HepG2 (cell line): Measurements from ENCODE around the gene BPHL. TPM values are rescaled to one million over a fixed set of nuclear protein-coding genes. Genes with fewer than 3 reads are reported as not detected.

Experiments used
- ATAC-seq: fragments of 200-7000 bp; cut with Tn5 transposase; 3 replicates; pipeline ENCODE4 v1.9.1; 2020; ENCODE audit warnings: mild to moderate bottlenecking, moderate library complexity
- BruUV-seq: library from RNA; stranded (reverse); fragments of 400-500 nt; replicated peaks from 2 replicates; lab custom pipeline; 2021; lab: Mats Ljungman, UMichigan
- CTCF ChIA-PET: fragments of 300-600 bp; formaldehyde crosslinking; extraction: SDS; loops from one replicate; lab custom pipeline; 2021; ENCODE audit warnings: low total read pairs, inconsistent platforms, low intra/inter-chr PET ratio; lab: Yijun Ruan, JAX
- POLR2A ChIA-PET: fragments of 350-600 bp; sonication (Branson Sonifier 250); formaldehyde crosslinking; loops from one replicate; lab custom pipeline; 2020; ENCODE audit warnings: antibody characterized with exemption, inconsistent platforms; lab: Yijun Ruan, JAX
- DNase-seq: peaks from one replicate; pipeline ENCODE4 v3.0.0-alpha.2; 2015; ENCODE audit warnings: low spot score
- FAIRE-seq: peaks from 3 replicates; lab custom pipeline; 2011; peaks lifted over from hg19 to GRCh38; lab: Jason Lieb, UNC
- H2AFZ ChIP-seq: one replicate; pipeline ENCODE4 v1.6.1; 2011; ENCODE audit warnings: low read length, inconsistent platforms
- H3K27ac ChIP-seq: fragments of 300-600 bp; 3 replicates; pipeline ENCODE4 v1.8.0; 2011; ENCODE audit warnings: mixed run types, mild to moderate bottlenecking, mixed read lengths, low read length, inconsistent platforms; ENCODE audit not compliant: insufficient read depth; ENCODE audit errors: extremely low read length
- H3K27me3 ChIP-seq, 2 experiments: fragments of 200-600 bp in 1 of 2; 2 replicates in 1 of 2; 3 replicates in 1 of 2; pipeline versions ENCODE4 v1.6.0 to v1.8.0; 2011; ENCODE audit warnings: low read length in 2 of 2, mild to moderate bottlenecking in 2 of 2, moderate library complexity in 2 of 2, inconsistent platforms in 1 of 2; ENCODE audit not compliant: insufficient read depth in 2 of 2, control insufficient read depth in 1 of 2
- H3K36me3 ChIP-seq, 2 experiments: fragments of 200-600 bp in 1 of 2; replicated peaks in 1 of 2; 2 replicates in 1 of 2; 3 replicates in 1 of 2; pipeline versions ENCODE4 v1.5.1 to v1.8.0; 2011; ENCODE audit warnings: low read length in 2 of 2, inconsistent platforms in 1 of 2; ENCODE audit not compliant: insufficient read depth in 2 of 2, control insufficient read depth in 1 of 2
- H3K4me1 ChIP-seq: 2 replicates; pipeline ENCODE4 v1.5.1; 2012; ENCODE audit warnings: low read length, inconsistent platforms; ENCODE audit not compliant: insufficient read depth
- H3K4me2 ChIP-seq: 2 replicates; pipeline ENCODE4 v1.6.0; 2011; ENCODE audit warnings: low read depth, low read length, inconsistent platforms
- H3K4me3 ChIP-seq, 3 experiments: fragments of 200-600 bp in 1 of 3; sonication (generic), shearing (Covaris generic) in 1 of 3; replicated peaks in 1 of 3; 2 replicates each; pipeline ENCODE4 v1.5.1; 2011 to 2016; ENCODE audit warnings: low read length in 3 of 3, inconsistent platforms in 2 of 3, low read depth in 2 of 3, mild to moderate bottlenecking in 2 of 3, control low read depth in 1 of 3, mixed read lengths in 1 of 3; ENCODE audit not compliant: insufficient read depth in 1 of 3
- H3K79me2 ChIP-seq: one replicate; pipeline ENCODE4 v1.6.1; 2011; ENCODE audit warnings: low read length, inconsistent platforms; ENCODE audit not compliant: insufficient read depth
- H3K9ac ChIP-seq: 2 replicates; pipeline ENCODE4 v1.6.0; 2011; ENCODE audit warnings: mild to moderate bottlenecking, low read depth, low read length, inconsistent platforms; ENCODE audit not compliant: insufficient read depth
- H3K9me3 ChIP-seq: 2 replicates; pipeline ENCODE4 v1.5.1; 2012; ENCODE audit warnings: mild to moderate bottlenecking, low read length
- H4K20me1 ChIP-seq: 2 replicates; pipeline ENCODE4 v1.6.0; 2011; ENCODE audit warnings: inconsistent platforms, mild to moderate bottlenecking, low read length, moderate library complexity; ENCODE audit not compliant: insufficient read depth
- EP300 ChIP-seq, 3 experiments: sonication (generic) in 1 of 3; formaldehyde crosslinking in 1 of 3; IDR thresholded peaks; 2 replicates each; pipeline versions ENCODE4 v1.5.1 to v1.6.1; 2011 to 2020; ENCODE audit warnings: low read depth in 2 of 3, low read length in 2 of 3, borderline replicate concordance in 1 of 3, improper control_type of control experiment in 1 of 3, mild to moderate bottlenecking in 1 of 3, missing genetic modification reagents in 1 of 3, moderate library complexity in 1 of 3
- IRX3 ChIP-seq: sonication (generic); formaldehyde crosslinking; IDR thresholded peaks from 2 replicates; pipeline ENCODE4 v1.8.1; 2023; ENCODE audit warnings: mild to moderate bottlenecking, low read depth, missing genetic modification reagents, borderline replicate concordance
- KLF13 ChIP-seq: sonication (generic); formaldehyde crosslinking; IDR thresholded peaks from 2 replicates; pipeline ENCODE4 v1.4.0; 2020; ENCODE audit warnings: mild to moderate bottlenecking, missing genetic modification reagents
- NAIF1 ChIP-seq: sonication (generic); formaldehyde crosslinking; IDR thresholded peaks from 2 replicates; pipeline ENCODE4 v1.5.0; 2020; ENCODE audit warnings: mild to moderate bottlenecking, missing genetic modification reagents, borderline replicate concordance
- NCOA5 ChIP-seq: sonication (generic); formaldehyde crosslinking; IDR thresholded peaks from 2 replicates; pipeline ENCODE4 v1.4.0; 2020; ENCODE audit warnings: missing genetic modification reagents
- NR1H2 ChIP-seq: sonication (generic); formaldehyde crosslinking; IDR thresholded peaks from 2 replicates; pipeline ENCODE4 v1.8.1; 2022; ENCODE audit warnings: low read depth, missing genetic modification reagents, borderline replicate concordance
- NR2F2 ChIP-seq: IDR thresholded peaks from 2 replicates; pipeline ENCODE4 v1.6.1; 2012; ENCODE audit warnings: low read depth, inconsistent platforms, borderline replicate concordance
- RNF219 ChIP-seq: sonication (generic); formaldehyde crosslinking; IDR thresholded peaks from 2 replicates; pipeline ENCODE4 v1.5.0; 2020; ENCODE audit warnings: mild to moderate bottlenecking, missing genetic modification reagents
- SAFB2 ChIP-seq: sonication (generic); formaldehyde crosslinking; IDR thresholded peaks from 2 replicates; pipeline ENCODE4 v1.5.1; 2020; ENCODE audit warnings: missing genetic modification reagents, low read depth, mild to moderate bottlenecking, borderline replicate concordance
- TBP ChIP-seq: sonication (generic); formaldehyde crosslinking; IDR thresholded peaks from 2 replicates; pipeline ENCODE4 v1.5.0; 2020; ENCODE audit warnings: missing genetic modification reagents
- THAP7 ChIP-seq: sonication (generic); formaldehyde crosslinking; IDR thresholded peaks from 2 replicates; pipeline ENCODE4 v1.8.1; 2023; ENCODE audit warnings: mild to moderate bottlenecking, missing genetic modification reagents
- ZBTB44 ChIP-seq: sonication (generic); formaldehyde crosslinking; IDR thresholded peaks from 2 replicates; pipeline ENCODE4 v1.4.0; 2020; ENCODE audit warnings: missing genetic modification reagents
- ZNF124 ChIP-seq: sonication (generic); formaldehyde crosslinking; IDR thresholded peaks from 2 replicates; pipeline ENCODE4 v1.4.0; 2020; ENCODE audit warnings: missing genetic modification reagents
- ZNF251 ChIP-seq: sonication (generic); formaldehyde crosslinking; IDR thresholded peaks from 2 replicates; pipeline ENCODE4 v1.9.0; 2021; ENCODE audit warnings: mild to moderate bottlenecking, missing genetic modification reagents
- ZNF451 ChIP-seq: sonication (generic); formaldehyde crosslinking; IDR thresholded peaks from 2 replicates; pipeline ENCODE4 v1.5.0; 2020; ENCODE audit warnings: mild to moderate bottlenecking, missing genetic modification reagents
- ZNF720 ChIP-seq: sonication (generic); formaldehyde crosslinking; IDR thresholded peaks from 2 replicates; pipeline ENCODE4 v1.4.0; 2020; ENCODE audit warnings: missing genetic modification reagents
- ZNF891 ChIP-seq: sonication (generic); formaldehyde crosslinking; IDR thresholded peaks from 2 replicates; pipeline ENCODE4 v1.5.0; 2020; ENCODE audit warnings: mild to moderate bottlenecking, missing genetic modification reagents
- WGBS: methylation state at CpG from one replicate; pipeline ENCODE4 v1.1.6; 2017; ENCODE audit warnings: low lambda C conversion rate; 5-methylcytosine and 5-hydroxymethylcytosine counted together
- in situ Hi-C: cut with HindIII; loops from 2 replicates; pipeline ENCODE4 v1.10.0; 2017; ENCODE audit warnings: low pct_unique_long_range_greater_than_20kb; ENCODE audit not compliant: extremely low pct_ligation_motif_present
- intact Hi-C: fragments of 100-400 bp; cut with micrococcal nuclease; formaldehyde crosslinking; loops from one replicate; pipeline ENCODE4 v1.10.0; 2022; ENCODE audit not compliant: unreplicated experiment
- polyA plus RNA-seq, 8 experiments: library from polyadenylated mRNA; depleted of rRNA in 3 of 8; stranded (reverse) in 7 of 8; unstranded in 1 of 8; fragments of >200 nt; fragmentation: Illumina TruSeq in 4 of 8; extraction: Trizol in 4 of 8; gene quantifications; 2 replicates each; pipeline versions ENCODE4 v1.2.1 to v1.2.3, GENCODE V29; 2011 to 2016; ENCODE audit warnings: low read depth in 4 of 8, missing spikeins in 1 of 8, mixed read lengths in 1 of 8; ENCODE audit not compliant: insufficient read depth in 1 of 8
- total RNA-seq, 5 experiments: library from RNA; depleted of rRNA; stranded (reverse); fragments of >200 nt; fragmentation: Illumina TruSeq; extraction: Trizol; gene quantifications; 2 replicates each; pipeline ENCODE4 v1.2.3, GENCODE V29; 2016; ENCODE audit warnings: low read depth in 1 of 5
- TF ChIP-seq, protein P1 (sequence below): sonication (generic); formaldehyde crosslinking; IDR thresholded peaks from 2 replicates; pipeline ENCODE4 v1.4.0; 2020; ENCODE audit warnings: mild to moderate bottlenecking, missing genetic modification reagents

The BPHL gene
- total and polyA plus RNA-seq, 2 of the 13 experiments (the other 11 are each of a cell fraction or from before 2014, with no cell fraction given): 37.8 to 39.5 TPM

DNA sequence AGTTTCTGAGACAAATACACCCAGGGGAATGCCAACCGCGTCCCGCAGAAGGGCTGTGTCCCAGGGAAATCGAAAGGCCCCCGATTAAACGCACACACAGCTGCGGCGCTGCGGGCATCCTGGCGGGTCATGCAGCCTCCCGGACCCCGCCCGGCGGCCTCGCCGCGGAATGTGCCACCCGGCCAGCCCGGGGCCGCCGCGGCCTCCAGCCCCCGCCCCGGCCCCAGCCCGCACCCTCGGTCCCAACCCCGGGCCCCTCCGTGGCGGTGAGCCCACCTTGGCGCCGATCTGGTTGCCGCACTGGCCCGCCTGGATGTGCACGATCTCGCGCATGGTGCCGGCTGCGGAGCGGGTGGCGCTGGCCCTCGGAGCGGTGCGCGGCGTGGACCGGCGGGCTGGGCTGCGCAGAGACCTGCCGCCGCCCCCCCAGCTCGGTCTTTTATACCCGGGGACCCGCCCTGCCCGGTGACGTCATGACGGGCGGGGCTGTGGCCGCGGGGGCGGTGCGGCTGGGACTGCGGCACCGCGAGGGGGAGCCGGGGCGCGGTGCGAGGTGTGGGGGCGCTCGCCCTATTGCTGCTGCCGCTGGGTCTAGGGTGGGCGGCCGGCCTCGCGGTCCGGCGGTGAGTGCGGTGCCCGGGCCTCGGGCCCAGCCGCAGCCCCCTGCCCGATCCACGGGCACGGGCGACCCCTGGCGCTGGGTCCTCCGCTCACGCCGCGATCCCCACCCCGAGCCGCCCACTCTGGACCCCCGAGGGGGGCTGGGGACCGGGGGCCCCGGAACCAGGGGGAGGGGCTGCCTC is 38.8 kb downstream of the BPHL start, which contains the start of gene TUBB2A:
Gene TUBB2A (minus strand): TSS at position 414 of the 803 bp plus-strand sequence. CDS start 81 bp downstream, at position 333.
- peak; percentile 78 for ATAC-seq
- peaks cover 4 to 18% of the 10 kb centered on the region in 2 experiments; a peak in 4 of 5 replicates for H3K36me3 ChIP-seq
- no peak for FAIRE-seq
- in situ Hi-C loops: no loop called here
- H3K79me2 ChIP-seq: peaks cover 5% of the 10 kb centered on the region
- intact Hi-C loops: loop anchor here (2.0 kb wide), 1 partner anchor 19 kb away; no protein-coding TSS in a partner anchor
- ChIA-PET CTCF (interaction anchor here (0.8 to 1.9 kb wide), 2 partner anchors 31 to 94 kb away, joined by 3 to 12 read pairs; no protein-coding TSS in a partner anchor), POLR2A (interaction anchor here (0.6 to 3.6 kb wide), 19 partner anchors 10 to 640 kb away, joined by 3 to 23 read pairs (median 4); partner anchors contain the start of gene BPHL)
- H3K4me1 ChIP-seq: peaks cover 45% of the 10 kb centered on the region
- H3K27ac ChIP-seq: peak within 1 kb of the TSS; percentile 57
- no peak within 1 kb of the TSS for H2AFZ ChIP-seq
- no peaks in the 10 kb centered on the region for H3K9me3 ChIP-seq
- 0% methylated on average over 2 of the region's 95 CpGs for WGBS
- H4K20me1 ChIP-seq: no peaks in the 10 kb centered on the region
- peak within 1 kb of the TSS; percentile 63 to 91 (median 70) for H3K4me3 ChIP-seq
- peak; percentile 56 for DNase-seq
- no TSS peak for BruUV-seq
- peak within 1 kb of the TSS; percentile 83 for H3K9ac ChIP-seq
- peak within 1 kb of the TSS; percentile 94 for H3K4me2 ChIP-seq
- no peaks in the 10 kb centered on the region for H3K27me3 ChIP-seq
- peak; percentile 41; the same call in 1 of the 2 replicates for TF ChIP-seq ZNF124 (CRISPR knock-in tag)
- TF ChIP-seq, protein P1, sequence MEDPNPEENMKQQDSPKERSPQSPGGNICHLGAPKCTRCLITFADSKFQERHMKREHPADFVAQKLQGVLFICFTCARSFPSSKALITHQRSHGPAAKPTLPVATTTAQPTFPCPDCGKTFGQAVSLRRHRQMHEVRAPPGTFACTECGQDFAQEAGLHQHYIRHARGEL (CRISPR knock-in tag): no peak
- no peak for TF ChIP-seq ZNF720 (CRISPR knock-in tag)
- TF ChIP-seq THAP7 (CRISPR knock-in tag): no peak
- TF ChIP-seq IRX3 (CRISPR knock-in tag): no peak
- TF ChIP-seq KLF13 (CRISPR knock-in tag): no peak
- peak in 1 of 2 experiments; percentile 14; a peak in 1 of 4 replicates for TF ChIP-seq EP300 (IDR thresholded peaks at IDR 0.05; ENCODE audit: low read depth in 2 of 2, low read length in 2 of 2)
- peak; percentile 39; the same call in 1 of the 2 replicates for TF ChIP-seq EP300 (CRISPR knock-in tag; IDR thresholded peaks at IDR 0.05; ENCODE audit: borderline replicate concordance)
- TF ChIP-seq TBP: no peak; the same call in 1 of the 2 replicates
- TF ChIP-seq RNF219 (CRISPR knock-in tag): no peak
- peak; percentile 87 for TF ChIP-seq ZNF451 (CRISPR knock-in tag)
- no peak; the same call in 1 of the 2 replicates for TF ChIP-seq NR2F2
- no peak for TF ChIP-seq ZNF251 (CRISPR knock-in tag)
- TF ChIP-seq NAIF1: no peak
- TF ChIP-seq NCOA5: no peak
- no peak; the same call in 1 of the 2 replicates for TF ChIP-seq NR1H2 (CRISPR knock-in tag)
- TF ChIP-seq SAFB2 (CRISPR knock-in tag): peak; percentile 58; the same call in 1 of the 2 replicates
- 0 out of 2 replicates have a peak, but pooled peaks have one; percentile 62 for TF ChIP-seq ZNF891
- no peak for TF ChIP-seq ZBTB44 (CRISPR knock-in tag)
